PC-9 (cell line): ENCODE data around the gene XPO6.

Experiments
- EZH2 ChIP-seq: fragments of 200-600 bp; sonication (generic); IDR thresholded peaks from 2 replicates; pipeline ENCODE4 v1.8.0; 2017; ENCODE audit warnings: antibody characterized with exemption, low read depth
- TF ChIP-seq, protein P1 (sequence below): fragments of 200-600 bp; sonication (generic); conservative IDR thresholded peaks from 2 replicates; pipeline ENCODE4 v1.6.1; 2017; ENCODE audit warnings: mixed run types, antibody characterized with exemption, mild to moderate bottlenecking, moderate library complexity

DNA sequence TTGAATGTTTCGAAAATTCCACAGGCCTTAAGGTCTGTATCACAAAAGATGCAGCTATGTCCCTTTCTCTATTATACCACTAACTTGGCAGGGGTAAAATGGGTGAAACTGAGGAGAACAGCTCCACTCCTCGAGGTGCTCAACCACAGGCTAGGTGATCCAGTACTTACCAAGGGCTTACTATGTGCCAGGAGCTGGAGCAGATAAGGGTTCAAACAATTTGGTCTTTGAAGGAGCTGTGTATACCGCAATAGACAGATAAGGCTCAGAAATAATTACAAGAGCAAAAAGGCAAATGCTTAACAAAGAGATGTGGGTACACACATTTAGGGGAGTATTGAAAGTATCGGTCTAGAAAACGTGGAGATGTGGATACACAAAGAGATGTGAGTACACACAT is 1.5 kb downstream of the XPO6 start:
- TF ChIP-seq, protein P1, sequence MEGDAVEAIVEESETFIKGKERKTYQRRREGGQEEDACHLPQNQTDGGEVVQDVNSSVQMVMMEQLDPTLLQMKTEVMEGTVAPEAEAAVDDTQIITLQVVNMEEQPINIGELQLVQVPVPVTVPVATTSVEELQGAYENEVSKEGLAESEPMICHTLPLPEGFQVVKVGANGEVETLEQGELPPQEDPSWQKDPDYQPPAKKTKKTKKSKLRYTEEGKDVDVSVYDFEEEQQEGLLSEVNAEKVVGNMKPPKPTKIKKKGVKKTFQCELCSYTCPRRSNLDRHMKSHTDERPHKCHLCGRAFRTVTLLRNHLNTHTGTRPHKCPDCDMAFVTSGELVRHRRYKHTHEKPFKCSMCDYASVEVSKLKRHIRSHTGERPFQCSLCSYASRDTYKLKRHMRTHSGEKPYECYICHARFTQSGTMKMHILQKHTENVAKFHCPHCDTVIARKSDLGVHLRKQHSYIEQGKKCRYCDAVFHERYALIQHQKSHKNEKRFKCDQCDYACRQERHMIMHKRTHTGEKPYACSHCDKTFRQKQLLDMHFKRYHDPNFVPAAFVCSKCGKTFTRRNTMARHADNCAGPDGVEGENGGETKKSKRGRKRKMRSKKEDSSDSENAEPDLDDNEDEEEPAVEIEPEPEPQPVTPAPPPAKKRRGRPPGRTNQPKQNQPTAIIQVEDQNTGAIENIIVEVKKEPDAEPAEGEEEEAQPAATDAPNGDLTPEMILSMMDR = no peak
- no peak for TF ChIP-seq EZH2
